GM18907 (cell line): Measurements from ENCODE around the gene ADCYAP1R1.
"Not testable (repeated sequence)": the region's sequence is repeated elsewhere in the genome, so short reads cannot be mapped to it uniquely, and the experiment has no call there.

Source experiments
- ATAC-seq: cut with Tn5 transposase; IDR thresholded peaks from one replicate; pipeline ENCODE4 v1.9.1; 2021; ENCODE audit warnings: mild to moderate bottlenecking, moderate library complexity; ENCODE audit not compliant: unreplicated experiment

The ADCYAP1R1 gene

GRCh38 chr7:31126976-31127375, 74.9 kb downstream of the ADCYAP1R1 start:
- ATAC-seq: no peak

DNA sequence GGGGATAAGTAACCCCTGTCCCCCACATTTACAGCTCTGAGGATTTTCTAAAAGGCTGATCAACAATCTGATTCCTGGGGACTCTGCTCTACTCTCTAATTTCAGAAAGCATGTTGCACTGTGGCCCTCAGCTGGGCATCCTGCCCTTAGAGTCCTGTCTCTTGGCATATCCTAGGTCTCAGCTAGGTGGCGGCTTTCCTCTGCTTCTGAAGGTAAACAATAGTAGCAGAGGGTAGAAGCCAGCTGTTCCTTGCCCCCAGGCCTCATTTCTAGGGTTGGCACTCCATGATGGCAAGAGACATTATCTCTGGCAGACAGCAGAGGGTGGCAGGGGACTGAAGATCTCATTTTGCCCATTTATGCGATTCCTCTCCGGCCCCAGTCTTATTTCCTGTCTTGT, 77.0 kb downstream of the ADCYAP1R1 start:
- ATAC-seq: no peak

GRCh38 chr7:31133497-31133896, 81.4 kb downstream of the ADCYAP1R1 start:
- no peak for ATAC-seq

GRCh38 chr7:31134246-31135188, 82.4 kb downstream of the ADCYAP1R1 start:
- peak; percentile 89 for ATAC-seq

- ATAC-seq: no peak
These were observed 85.1 kb downstream of the ADCYAP1R1 start for GRCh38 chr7:31137234-31137633.

DNA sequence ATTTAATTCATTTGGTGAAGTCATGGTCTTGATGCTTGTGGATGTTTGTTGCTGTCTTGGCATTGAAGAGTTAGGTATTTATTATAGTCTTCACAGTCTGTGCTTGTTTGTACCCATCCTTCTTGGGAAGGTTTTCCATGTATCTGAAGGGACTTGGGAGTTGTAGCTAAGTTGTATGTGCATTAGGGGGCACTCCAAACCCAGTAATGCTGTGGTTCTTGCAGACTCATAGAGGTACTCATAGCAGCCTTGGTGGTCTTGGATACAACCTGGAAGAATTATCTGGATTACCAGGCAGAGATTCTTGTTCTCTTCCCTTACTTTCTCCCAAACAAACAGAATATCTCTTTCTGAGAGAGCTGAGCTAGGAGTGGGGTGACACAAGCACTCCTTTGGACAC, 93.2 kb downstream of the ADCYAP1R1 start:
- ATAC-seq: no peak

DNA sequence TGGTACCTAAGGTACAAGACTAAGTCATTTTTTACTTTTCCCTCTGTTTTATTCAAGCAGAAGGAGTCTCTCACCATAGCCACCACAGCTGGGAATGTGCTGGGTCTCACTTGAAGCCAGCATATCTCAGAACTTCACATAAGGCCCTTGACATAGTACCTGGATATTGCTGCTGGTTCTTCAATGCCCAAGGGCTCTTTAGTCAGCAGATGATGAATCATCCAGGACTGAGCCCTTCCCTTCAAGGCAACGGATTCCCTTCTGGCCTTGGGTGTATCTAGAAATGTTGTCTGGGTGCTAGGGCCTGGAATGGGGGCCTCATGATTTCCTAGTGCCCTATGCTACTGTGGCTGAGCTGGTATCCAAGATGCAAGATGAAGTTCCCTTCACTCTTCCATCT, 93.9 kb downstream of the ADCYAP1R1 start:
- no peak for ATAC-seq

GRCh38 chr7:31146538-31146937, 94.4 kb downstream of the ADCYAP1R1 start:
- ATAC-seq: no peak

DNA sequence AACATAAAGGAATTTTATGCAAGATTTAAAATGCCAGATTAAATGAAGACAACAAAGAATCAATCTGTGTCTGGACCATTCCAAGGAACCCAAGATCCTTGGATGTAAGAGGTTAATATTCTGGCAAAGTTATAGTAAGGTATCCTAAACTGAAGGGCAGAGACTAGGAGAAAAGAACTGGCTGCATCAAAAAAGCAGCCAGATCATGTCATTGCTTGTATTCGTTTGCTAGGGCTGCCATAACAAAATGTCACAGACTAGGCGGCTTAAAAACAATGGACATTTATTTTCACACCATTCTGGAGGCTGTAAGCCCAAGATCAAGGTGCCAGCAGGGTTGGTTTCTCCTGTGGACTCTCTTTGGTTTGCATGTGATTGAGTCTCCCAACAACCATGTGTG, 99.7 kb downstream of the ADCYAP1R1 start:
- no peak for ATAC-seq

GRCh38 chr7:31153318-31153717, 101.2 kb downstream of the ADCYAP1R1 start:
- not testable (repeated sequence) for ATAC-seq

DNA sequence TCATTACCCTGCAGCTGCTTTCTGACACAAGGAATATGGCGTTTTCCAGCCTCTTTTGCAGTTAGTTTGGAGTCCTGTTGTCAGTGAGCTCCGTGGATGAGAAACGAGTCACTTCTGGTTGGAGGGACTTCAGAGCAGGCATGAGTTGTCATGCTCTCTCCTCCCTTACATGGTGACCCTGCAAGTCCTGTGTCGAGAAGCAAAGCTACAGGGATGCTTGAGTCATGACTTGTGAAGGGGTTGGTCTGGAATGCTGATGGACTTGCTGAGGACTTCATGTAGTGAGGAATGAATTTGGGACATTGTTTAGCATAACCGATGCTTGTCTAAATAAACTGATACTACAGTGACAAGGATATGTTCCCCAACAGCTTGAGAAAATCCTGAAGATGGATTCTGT, 108.8 kb downstream of the ADCYAP1R1 start:
- ATAC-seq: no peak
